ENCODE measurements around the gene POFUT1. TPM values are rescaled to one million over a fixed set of nuclear protein-coding genes. Genes with fewer than 3 reads are reported as not detected.

POFUT1 gene
- total RNA-seq, 6 experiments from 2014 or later: 24.2 to 40.2 (median 28.7) TPM

- 70% methylated on average over 1 of the region's 1 CpG for WGBS (ENCODE audit: insufficient coverage, low coverage, low lambda C conversion rate, missing lambda C conversion rate)
- Histone ChIP-seq H3K36me3 (no peaks in the 10 kb centered on the region), H3K27me3 (no peaks in the 10 kb centered on the region), H3K9me3 (no peaks in the 10 kb centered on the region), H3K4me1 (peaks cover 0 to 19% (median 0%) of the 10 kb centered on the region in 4 donors), H3K27ac (no peak overlapping the region), H3K4me3 (no peak overlapping the region)
- DNase-seq: no peak
- intact Hi-C loops (cut with DNase I): no loop called here
- TF ChIP-seq POLR2A (IDR thresholded peaks at IDR 0.05) (no peak), CTCF (IDR thresholded peaks at IDR 0.05) (no peak)
- ATAC-seq: no peak
These were observed 21.2 kb upstream of the POFUT1 start for GRCh38 chr20:32186506-32186905.

- H3K4me1 ChIP-seq: peaks cover 0 to 19% (median 0%) of the 10 kb centered on the region in 4 donors
- no peak overlapping the region for H3K27ac ChIP-seq
- 90% methylated on average over 2 of the region's 17 CpGs for WGBS (ENCODE audit: insufficient coverage, low coverage, low lambda C conversion rate, missing lambda C conversion rate)
- H3K36me3 ChIP-seq: no peaks in the 10 kb centered on the region
- intact Hi-C loops (cut with DNase I): no loop called here
- DNase-seq (peak in 1 of 3 donors; percentile 39), ATAC-seq (no peak)
- no peak for TF ChIP-seq POLR2A (IDR thresholded peaks at IDR 0.05)
- no peak for TF ChIP-seq CTCF (IDR thresholded peaks at IDR 0.05)
- H3K4me3 ChIP-seq: no peak overlapping the region
- H3K9me3 ChIP-seq: no peaks in the 10 kb centered on the region
- no peaks in the 10 kb centered on the region for H3K27me3 ChIP-seq
These were observed 19.1 kb upstream of the POFUT1 start for GRCh38 chr20:32188376-32189122.

GRCh38 chr20:32189123-32189410 lies 18.6 kb upstream of the POFUT1 start:
- no peak for TF ChIP-seq POLR2A (IDR thresholded peaks at IDR 0.05)
- intact Hi-C loops (cut with DNase I): no loop called here
- Histone ChIP-seq H3K9me3 (no peaks in the 10 kb centered on the region), H3K4me3 (no peak overlapping the region), H3K27ac (no peak overlapping the region), H3K36me3 (no peaks in the 10 kb centered on the region), H3K27me3 (no peaks in the 10 kb centered on the region), H3K4me1 (peaks cover 0 to 19% (median 0%) of the 10 kb centered on the region in 4 donors)
- no peak for ATAC-seq
- WGBS (ENCODE audit: insufficient coverage, low coverage, low lambda C conversion rate, missing lambda C conversion rate): 100% methylated on average over 2 of the region's 9 CpGs
- DNase-seq: peak in 1 of 3 donors; percentile 42

- intact Hi-C loops (cut with DNase I): no loop called here
- Histone ChIP-seq H3K4me1 (peaks cover 0 to 19% (median 2%) of the 10 kb centered on the region in 4 donors), H3K9me3 (no peaks in the 10 kb centered on the region), H3K36me3 (no peaks in the 10 kb centered on the region), H3K27ac (peak overlapping the region in 2 of 3 donors; percentile 28 to 52), H3K4me3 (peak overlapping the region; percentile 41 to 60 (median 42)), H3K27me3 (no peaks in the 10 kb centered on the region)
- ATAC-seq: peak; percentile 45 to 55 (median 48)
- peak; percentile 42 to 62 (median 49) for DNase-seq
- TF ChIP-seq POLR2A (IDR thresholded peaks at IDR 0.05) (no peak), CTCF (IDR thresholded peaks at IDR 0.05) (no peak)
- WGBS (ENCODE audit: insufficient coverage, low coverage, low lambda C conversion rate, missing lambda C conversion rate): 17% methylated on average over 12 of the region's 88 CpGs
These were observed 17.7 kb upstream of the POFUT1 start for GRCh38 chr20:32189691-32190615.
